Body of pancreas (tissue), 4 donors: ENCODE results near the gene TMEM150C.

Experiments
- CTCF ChIP-seq, 7 experiments: fragments of 450-650 bp in 4 of 7; fragments of 200-600 bp in 3 of 7; sonication (generic) in 3 of 7; IDR thresholded peaks; one replicate each; pipeline ENCODE4 v1.5.1; 2016 to 2019; ENCODE audit warnings: antibody characterized with exemption in 7 of 7
- POLR2A ChIP-seq, 3 donors: fragments of 450-650 bp; IDR thresholded peaks; one replicate each; pipeline ENCODE4 v1.6.1; 2016; ENCODE audit warnings: antibody characterized with exemption in 3 of 3, mild to moderate bottlenecking in 2 of 3

GRCh38 chr4:82569076-82569475 is 7.3 kb upstream of the TMEM150C start:
- TF ChIP-seq CTCF (IDR thresholded peaks at IDR 0.05) (no peak), POLR2A (IDR thresholded peaks at IDR 0.05) (no peak)
